ENCODE results near the gene KRI1.

The KRI1 gene

GRCh38 chr19:10565567-10566407 lies at the start of gene KRI1:
Gene KRI1 (minus strand): TSS chr19:10566010. CDS start chr19:10565999, 11 bp downstream.
- FAIRE-seq, result peak; percentile 95

GRCh38 chr19:10612499-10613119 lies 46.8 kb upstream of the KRI1 start:
- FAIRE-seq, result no peak

More at GRCh38 chr19:10565567-10566407, at the start of gene KRI1:
- peak; percentile 97 for DNase-seq (ENCODE audit: extremely low spot score, insufficient read length, low read depth)

GRCh38 chr19:10611907-10612306 lies 46.1 kb upstream of the KRI1 start:
- DNase-seq (ENCODE audit: extremely low spot score, insufficient read length, low read depth) (no peak), FAIRE-seq (no peak)

More at GRCh38 chr19:10612499-10613119, 46.8 kb upstream of the KRI1 start:
- DNase-seq (ENCODE audit: extremely low spot score, insufficient read length, low read depth), result no peak

- DNase-seq (ENCODE audit: extremely low spot score, insufficient read length, low read depth) (no peak), FAIRE-seq (no peak)
These were observed 38.7 kb upstream of the KRI1 start for GRCh38 chr19:10604460-10604980.

- peak; percentile 90 for FAIRE-seq
- no peak for DNase-seq (ENCODE audit: extremely low spot score, insufficient read length, low read depth)
These were observed 38.2 kb upstream of the KRI1 start for GRCh38 chr19:10603873-10604459.

- FAIRE-seq, result peak; percentile 83
These were observed 37.5 kb upstream of the KRI1 start for GRCh38 chr19:10603084-10603872.

GRCh38 chr19:10602330-10603083 lies 36.7 kb upstream of the KRI1 start:
- DNase-seq (ENCODE audit: extremely low spot score, insufficient read length, low read depth) (peak; percentile 93), FAIRE-seq (peak; percentile 42)

More at GRCh38 chr19:10603084-10603872, 37.5 kb upstream of the KRI1 start:
- DNase-seq (ENCODE audit: extremely low spot score, insufficient read length, low read depth), result no peak

GRCh38 chr19:10601999-10602329 lies 36.2 kb upstream of the KRI1 start:
- DNase-seq (ENCODE audit: extremely low spot score, insufficient read length, low read depth) (no peak), FAIRE-seq (peak; percentile 75)

- DNase-seq (ENCODE audit: extremely low spot score, insufficient read length, low read depth) (no peak), FAIRE-seq (no peak)
These were observed 34.3 kb upstream of the KRI1 start for GRCh38 chr19:10600149-10600548.

GRCh38 chr19:10593820-10594637 lies 28.2 kb upstream of the KRI1 start:
- DNase-seq (ENCODE audit: extremely low spot score, insufficient read length, low read depth) (no peak), FAIRE-seq (peak; percentile 78)

- FAIRE-seq (no peak), DNase-seq (ENCODE audit: extremely low spot score, insufficient read length, low read depth) (no peak)
These were observed 27.3 kb upstream of the KRI1 start for GRCh38 chr19:10593148-10593547.

GRCh38 chr19:10587839-10588150 lies 22.0 kb upstream of the KRI1 start:
- no peak for FAIRE-seq
- DNase-seq (ENCODE audit: extremely low spot score, insufficient read length, low read depth), result no peak

- no peak for FAIRE-seq
- DNase-seq (ENCODE audit: extremely low spot score, insufficient read length, low read depth), result no peak
These were observed 21.4 kb upstream of the KRI1 start, which contains the start of gene AP1M2 for GRCh38 chr19:10587022-10587838. Gene AP1M2 (minus strand): TSS chr19:10587312. CDS start chr19:10587231, 81 bp downstream.

GRCh38 chr19:10586396-10586795 lies 20.6 kb upstream of the KRI1 start:
- no peak for FAIRE-seq
- DNase-seq (ENCODE audit: extremely low spot score, insufficient read length, low read depth), result no peak

GRCh38 chr19:10583036-10583776 lies 17.4 kb upstream of the KRI1 start:
- DNase-seq (ENCODE audit: extremely low spot score, insufficient read length, low read depth) (no peak), FAIRE-seq (no peak)

GRCh38 chr19:10582091-10582490 lies 16.3 kb upstream of the KRI1 start:
- FAIRE-seq (no peak), DNase-seq (ENCODE audit: extremely low spot score, insufficient read length, low read depth) (no peak)

- DNase-seq (ENCODE audit: extremely low spot score, insufficient read length, low read depth) (peak; percentile 69), FAIRE-seq (peak; percentile 91)
These were observed 15.3 kb upstream of the KRI1 start for GRCh38 chr19:10580979-10581631.
